Measurements from ENCODE around the gene INPP4B. TPM values are rescaled to one million over a fixed set of nuclear protein-coding genes. Genes with fewer than 3 reads are reported as not detected.

Gene INPP4B
- total and polyA plus RNA-seq, 2 experiments from 2014 or later: 4.6 to 5.5 TPM

DNA sequence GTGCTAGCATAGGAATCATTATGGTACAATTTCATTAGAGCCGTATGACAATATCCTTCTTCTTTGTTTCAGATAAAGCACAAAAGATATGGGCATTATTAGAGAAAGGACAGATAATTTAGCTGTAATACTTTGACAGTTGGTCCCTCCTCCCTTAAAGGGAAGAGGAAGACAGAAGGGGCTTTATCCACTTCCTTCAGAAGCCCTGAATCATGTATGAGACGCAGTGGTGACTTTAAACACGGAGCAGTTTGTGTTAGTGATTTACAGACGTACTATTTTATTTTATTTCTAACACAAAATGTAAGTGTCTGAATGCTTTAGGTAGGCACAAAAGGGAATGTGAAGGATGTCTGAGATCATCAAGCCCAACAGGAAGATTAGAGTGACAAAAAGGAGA lies 742.1 kb downstream of the INPP4B start:
- DNase-seq (ENCODE audit: low read depth in 1 of 2, low spot score in 1 of 2): no peak
- H3K9me3 ChIP-seq (ENCODE audit: low read depth): no peaks in the 10 kb centered on the region
- no peaks in the 10 kb centered on the region for H3K27me3 ChIP-seq
- H3K4me1 ChIP-seq (ENCODE audit: low read depth): peaks cover 8% of the 10 kb centered on the region
- TF ChIP-seq, protein P1, sequence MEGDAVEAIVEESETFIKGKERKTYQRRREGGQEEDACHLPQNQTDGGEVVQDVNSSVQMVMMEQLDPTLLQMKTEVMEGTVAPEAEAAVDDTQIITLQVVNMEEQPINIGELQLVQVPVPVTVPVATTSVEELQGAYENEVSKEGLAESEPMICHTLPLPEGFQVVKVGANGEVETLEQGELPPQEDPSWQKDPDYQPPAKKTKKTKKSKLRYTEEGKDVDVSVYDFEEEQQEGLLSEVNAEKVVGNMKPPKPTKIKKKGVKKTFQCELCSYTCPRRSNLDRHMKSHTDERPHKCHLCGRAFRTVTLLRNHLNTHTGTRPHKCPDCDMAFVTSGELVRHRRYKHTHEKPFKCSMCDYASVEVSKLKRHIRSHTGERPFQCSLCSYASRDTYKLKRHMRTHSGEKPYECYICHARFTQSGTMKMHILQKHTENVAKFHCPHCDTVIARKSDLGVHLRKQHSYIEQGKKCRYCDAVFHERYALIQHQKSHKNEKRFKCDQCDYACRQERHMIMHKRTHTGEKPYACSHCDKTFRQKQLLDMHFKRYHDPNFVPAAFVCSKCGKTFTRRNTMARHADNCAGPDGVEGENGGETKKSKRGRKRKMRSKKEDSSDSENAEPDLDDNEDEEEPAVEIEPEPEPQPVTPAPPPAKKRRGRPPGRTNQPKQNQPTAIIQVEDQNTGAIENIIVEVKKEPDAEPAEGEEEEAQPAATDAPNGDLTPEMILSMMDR (IDR thresholded peaks at IDR 0.05; ENCODE audit: low read depth, low read length): no peak
- no peak overlapping the region for H3K4me3 ChIP-seq
- H3K27ac ChIP-seq: no peak overlapping the region
- no peaks in the 10 kb centered on the region for H3K36me3 ChIP-seq

DNA sequence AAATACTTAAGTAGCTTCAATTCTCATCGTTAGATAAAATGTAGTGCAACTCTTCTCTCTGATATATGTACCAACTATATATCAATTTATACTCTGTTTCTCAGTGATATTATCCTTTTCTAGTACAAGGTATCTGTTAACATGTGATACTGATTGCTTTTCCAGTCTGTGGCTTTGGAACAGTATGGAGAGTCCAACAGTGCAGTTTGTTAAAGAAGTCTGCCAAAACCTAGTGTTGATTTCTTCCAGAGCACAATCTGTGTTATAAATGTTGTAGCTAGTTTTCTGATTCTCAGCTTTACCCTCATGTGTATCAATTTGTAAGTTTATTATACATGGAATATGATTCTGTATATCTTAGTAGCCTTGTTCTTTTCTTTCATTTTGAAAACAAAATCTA lies 744.7 kb downstream of the INPP4B start:
- Histone ChIP-seq H3K27ac (no peak overlapping the region), H3K4me1 (ENCODE audit: low read depth) (peaks cover 8% of the 10 kb centered on the region), H3K4me3 (no peak overlapping the region), H3K36me3 (no peaks in the 10 kb centered on the region), H3K9me3 (ENCODE audit: low read depth) (no peaks in the 10 kb centered on the region), H3K27me3 (no peaks in the 10 kb centered on the region)
- TF ChIP-seq, protein P1 (IDR thresholded peaks at IDR 0.05; ENCODE audit: low read depth, low read length): no peak
- DNase-seq (ENCODE audit: low read depth in 1 of 2, low spot score in 1 of 2): no peak

GRCh38 chr4:142100941-142101340 lies 745.2 kb downstream of the INPP4B start:
- Histone ChIP-seq H3K36me3 (no peaks in the 10 kb centered on the region), H3K27ac (no peak overlapping the region), H3K4me1 (ENCODE audit: low read depth) (peaks cover 8% of the 10 kb centered on the region), H3K27me3 (no peaks in the 10 kb centered on the region), H3K4me3 (no peak overlapping the region), H3K9me3 (ENCODE audit: low read depth) (no peaks in the 10 kb centered on the region)
- TF ChIP-seq, protein P1 (IDR thresholded peaks at IDR 0.05; ENCODE audit: low read depth, low read length): no peak
- no peak for DNase-seq (ENCODE audit: low read depth in 1 of 2, low spot score in 1 of 2)

- no peaks in the 10 kb centered on the region for H3K27me3 ChIP-seq
Measured at GRCh38 chr4:142098900-142099545, 747.1 kb downstream of the INPP4B start.

GRCh38 chr4:142098380-142098779 lies 747.7 kb downstream of the INPP4B start:
- no peaks in the 10 kb centered on the region for H3K9me3 ChIP-seq (ENCODE audit: low read depth)
- no peak overlapping the region for H3K4me3 ChIP-seq
- no peak for DNase-seq (ENCODE audit: low read depth in 1 of 2, low spot score in 1 of 2)
- H3K36me3 ChIP-seq: no peaks in the 10 kb centered on the region
- H3K27me3 ChIP-seq: no peaks in the 10 kb centered on the region
- TF ChIP-seq, protein P1 (IDR thresholded peaks at IDR 0.05; ENCODE audit: low read depth, low read length): no peak
- H3K4me1 ChIP-seq (ENCODE audit: low read depth): peaks cover 8% of the 10 kb centered on the region
- H3K27ac ChIP-seq: no peak overlapping the region

More at GRCh38 chr4:142098900-142099545, 747.1 kb downstream of the INPP4B start:
- TF ChIP-seq, protein P1 (IDR thresholded peaks at IDR 0.05; ENCODE audit: low read depth, low read length): no peak
- no peak for DNase-seq (ENCODE audit: low read depth in 1 of 2, low spot score in 1 of 2)
- Histone ChIP-seq H3K36me3 (no peaks in the 10 kb centered on the region), H3K27ac (no peak overlapping the region), H3K9me3 (ENCODE audit: low read depth) (no peaks in the 10 kb centered on the region), H3K4me1 (ENCODE audit: low read depth) (peaks cover 8% of the 10 kb centered on the region), H3K4me3 (no peak overlapping the region)
